HG03175 (cell line): ENCODE measurements around the gene MAPT.

Experiments used
- ATAC-seq: cut with Tn5 transposase; IDR thresholded peaks from one replicate; pipeline ENCODE4 v1.9.1; 2021; ENCODE audit warnings: mild to moderate bottlenecking, moderate library complexity; ENCODE audit not compliant: unreplicated experiment

The MAPT gene

DNA sequence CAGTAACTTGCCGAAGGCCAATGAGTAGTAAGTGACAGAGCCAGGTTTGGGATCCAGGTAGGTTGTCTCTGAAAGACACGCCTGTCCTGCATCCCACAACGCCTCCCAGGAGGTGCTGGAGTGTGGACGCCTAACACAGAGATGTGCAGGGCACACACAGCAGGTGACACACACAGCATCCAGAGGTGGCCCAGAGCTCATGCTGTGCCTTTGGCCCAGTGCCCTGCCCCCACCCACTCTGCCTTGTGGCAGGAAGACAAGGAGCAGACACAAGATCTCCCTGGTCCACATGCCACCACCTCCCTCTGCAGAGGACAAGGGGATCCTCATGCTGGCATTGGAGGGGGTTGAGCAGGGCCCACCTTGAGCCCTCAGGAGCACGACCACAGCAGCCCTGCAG is 90.0 kb downstream of the MAPT start:
- ATAC-seq: no peak

DNA sequence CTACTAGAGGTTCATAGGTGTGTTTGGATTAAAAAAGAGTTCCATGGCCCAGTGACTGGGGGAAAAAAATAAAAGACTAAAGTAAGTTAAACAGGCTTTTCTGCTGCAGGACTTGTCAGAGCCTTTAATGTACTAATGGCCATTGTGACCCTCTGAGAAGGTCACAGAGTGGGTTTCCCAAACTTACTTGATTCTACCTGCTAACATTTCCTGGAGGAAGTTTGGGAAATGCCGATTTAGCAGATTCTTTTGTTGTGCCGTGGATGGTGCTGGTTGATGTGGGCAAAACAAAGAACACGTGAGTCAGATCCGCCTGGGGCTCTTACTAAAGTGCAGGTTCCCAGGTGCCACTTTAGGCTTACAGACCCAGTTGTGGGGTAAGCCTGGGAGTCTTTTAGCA is 91.1 kb downstream of the MAPT start:
- no peak for ATAC-seq

DNA sequence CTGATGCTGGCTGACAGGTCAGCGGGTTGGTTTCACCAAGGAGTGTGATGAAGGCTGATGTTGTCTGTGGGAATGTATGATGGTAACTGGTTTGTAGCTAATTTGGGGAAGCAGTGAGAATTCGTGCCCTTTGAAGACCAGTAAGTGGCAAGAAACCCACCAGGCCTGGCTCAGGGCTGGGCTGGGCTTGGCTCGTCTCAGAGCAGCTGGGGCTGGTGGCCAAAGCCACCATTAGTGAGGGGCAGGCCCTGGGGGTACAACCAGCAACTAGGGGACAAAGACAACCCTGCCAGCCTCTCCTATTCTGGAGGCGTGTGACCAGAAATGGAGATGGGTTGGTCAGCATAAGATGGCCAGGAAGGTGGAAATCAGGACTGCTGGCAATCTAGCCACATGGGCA is 91.7 kb downstream of the MAPT start:
- ATAC-seq: no peak

DNA sequence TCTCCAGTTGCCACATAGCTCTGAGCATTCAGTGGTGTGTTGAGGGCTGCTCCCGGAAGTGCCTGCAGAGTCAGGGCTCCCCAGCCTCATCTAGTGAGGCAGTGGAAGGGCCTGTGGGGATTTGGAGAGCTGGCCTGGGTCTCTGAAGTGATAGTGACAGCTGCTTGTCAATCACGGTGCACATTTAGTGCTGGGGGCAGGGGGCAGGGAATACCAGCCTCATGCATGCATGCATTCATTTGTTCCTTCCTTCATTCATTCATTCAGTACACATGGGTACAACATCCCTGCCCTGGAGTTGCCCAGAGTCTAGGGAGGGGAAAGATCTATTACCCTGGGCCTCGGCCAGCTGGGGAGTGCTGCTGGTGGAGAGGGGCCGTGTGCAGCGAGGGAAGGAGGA is 93.4 kb downstream of the MAPT start:
- no peak for ATAC-seq

DNA sequence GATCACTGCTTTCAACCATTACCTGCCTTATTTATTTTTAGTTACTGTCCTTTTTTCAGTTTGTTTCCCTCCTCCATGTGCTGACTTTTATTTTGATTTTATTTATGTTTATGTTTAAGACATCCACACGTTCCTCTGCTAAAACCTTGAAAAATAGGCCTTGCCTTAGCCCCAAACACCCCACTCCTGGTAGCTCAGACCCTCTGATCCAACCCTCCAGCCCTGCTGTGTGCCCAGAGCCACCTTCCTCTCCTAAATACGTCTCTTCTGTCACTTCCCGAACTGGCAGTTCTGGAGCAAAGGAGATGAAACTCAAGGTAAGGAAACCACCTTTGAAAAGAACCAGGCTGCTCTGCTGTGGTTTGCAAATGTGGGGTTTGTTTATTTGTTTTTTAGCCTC is 95.4 kb downstream of the MAPT start:
- no peak for ATAC-seq

DNA sequence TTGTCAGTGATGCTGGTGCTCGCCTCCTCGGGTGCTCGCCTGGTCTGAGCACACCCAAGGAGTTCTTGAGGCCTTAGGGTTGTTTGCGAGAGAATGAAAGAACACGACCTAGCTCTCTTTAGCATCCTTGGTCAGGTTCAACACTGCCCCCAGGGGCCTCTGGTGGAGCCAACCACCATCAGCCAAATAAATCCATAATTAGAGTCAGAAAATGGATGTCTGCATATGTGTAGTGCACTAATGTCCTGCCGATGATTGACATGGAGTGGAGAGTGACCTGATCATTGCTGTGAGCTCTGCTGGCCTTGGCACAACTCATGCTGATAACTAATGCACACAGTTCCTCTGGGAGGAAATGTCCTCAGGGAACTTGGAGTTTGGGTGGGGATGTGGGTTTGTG is 96.5 kb downstream of the MAPT start:
- ATAC-seq: no peak

DNA sequence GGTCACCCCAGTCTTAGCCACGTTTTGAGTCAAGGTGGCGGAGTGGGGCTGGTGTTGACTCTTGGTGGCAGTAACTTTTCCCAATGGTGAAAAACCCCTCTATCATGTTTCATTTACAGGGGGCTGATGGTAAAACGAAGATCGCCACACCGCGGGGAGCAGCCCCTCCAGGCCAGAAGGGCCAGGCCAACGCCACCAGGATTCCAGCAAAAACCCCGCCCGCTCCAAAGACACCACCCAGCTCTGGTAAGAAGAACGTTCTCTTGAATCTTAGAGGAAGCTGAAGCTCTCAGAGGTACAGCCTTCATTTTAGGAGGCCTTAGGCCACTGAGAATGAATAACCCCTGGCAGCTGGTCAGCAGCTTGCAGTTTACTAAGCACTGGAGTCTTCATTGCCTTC is 97.0 kb downstream of the MAPT start:
- ATAC-seq: no peak

DNA sequence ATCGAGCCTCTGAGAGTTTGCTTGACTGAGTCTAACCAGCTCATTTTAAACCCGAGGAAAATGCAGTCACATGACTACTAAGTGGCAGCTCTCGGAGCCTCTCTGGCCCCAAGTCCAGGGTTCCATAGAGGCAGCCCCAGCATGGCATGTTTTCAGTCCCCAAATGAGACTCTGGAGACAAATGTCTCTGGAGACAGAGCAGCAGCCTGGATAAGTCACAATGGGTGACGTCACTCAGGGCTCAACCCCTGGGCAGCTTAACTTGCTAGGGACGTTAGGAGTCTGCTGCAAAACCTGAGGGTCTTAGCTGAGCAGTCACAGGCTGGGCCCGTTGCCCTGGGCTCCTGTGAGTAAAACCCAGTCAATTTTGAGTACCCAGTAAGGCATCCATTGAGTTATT is 97.8 kb downstream of the MAPT start:
- no peak for ATAC-seq

DNA sequence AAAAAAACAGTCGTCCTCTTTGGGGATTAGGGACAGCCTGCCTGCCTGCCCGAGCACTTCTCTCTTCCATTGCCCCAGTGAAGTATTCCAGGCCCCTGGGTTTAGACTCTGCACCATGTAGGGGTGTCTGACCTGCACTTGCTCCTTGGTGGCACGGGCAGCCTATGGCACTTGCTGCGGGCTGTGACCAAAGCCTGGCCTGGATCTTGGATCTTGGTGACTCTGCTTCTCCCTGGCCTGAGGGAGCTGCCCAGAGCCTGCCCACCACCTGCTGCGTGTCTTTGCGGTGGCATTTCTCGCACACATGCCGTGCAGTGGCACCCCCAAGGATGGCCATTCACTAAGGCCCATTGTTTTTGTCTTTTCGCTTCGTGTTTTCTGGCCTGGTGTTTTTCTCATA is 98.5 kb downstream of the MAPT start:
- ATAC-seq: no peak

DNA sequence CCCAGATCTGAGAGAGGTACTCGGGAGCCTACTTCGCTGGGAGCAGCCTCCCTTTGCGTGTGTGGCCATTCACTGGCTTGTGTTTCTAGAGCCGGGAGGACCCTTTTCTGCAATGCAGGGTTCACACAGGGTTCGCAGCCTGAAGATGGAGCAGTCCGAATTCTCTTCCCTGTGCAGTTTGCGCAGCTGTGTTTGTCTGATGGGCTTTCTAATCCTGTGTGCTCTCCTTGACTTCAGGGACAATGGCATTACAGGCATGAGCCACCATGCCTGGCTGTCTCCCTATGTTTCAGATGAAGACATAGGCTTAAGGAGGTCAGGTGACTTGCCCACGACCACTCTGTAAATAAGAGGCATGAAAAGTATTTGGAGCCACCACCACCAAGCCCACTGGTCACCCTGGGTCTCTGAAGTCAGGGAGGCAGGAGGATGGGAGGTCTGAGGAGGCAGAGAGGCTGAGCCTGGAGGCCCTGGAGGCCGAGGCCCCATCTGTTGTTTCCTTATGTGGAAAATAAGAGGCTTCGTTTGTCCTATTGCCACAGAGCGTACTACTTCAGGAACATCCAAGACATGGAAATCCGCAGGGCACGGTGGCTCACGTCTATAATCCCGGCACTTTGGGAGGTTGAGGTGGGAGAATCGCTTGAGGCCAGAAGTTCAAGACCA is 99.7 kb downstream of the MAPT start:
- ATAC-seq: no peak

DNA sequence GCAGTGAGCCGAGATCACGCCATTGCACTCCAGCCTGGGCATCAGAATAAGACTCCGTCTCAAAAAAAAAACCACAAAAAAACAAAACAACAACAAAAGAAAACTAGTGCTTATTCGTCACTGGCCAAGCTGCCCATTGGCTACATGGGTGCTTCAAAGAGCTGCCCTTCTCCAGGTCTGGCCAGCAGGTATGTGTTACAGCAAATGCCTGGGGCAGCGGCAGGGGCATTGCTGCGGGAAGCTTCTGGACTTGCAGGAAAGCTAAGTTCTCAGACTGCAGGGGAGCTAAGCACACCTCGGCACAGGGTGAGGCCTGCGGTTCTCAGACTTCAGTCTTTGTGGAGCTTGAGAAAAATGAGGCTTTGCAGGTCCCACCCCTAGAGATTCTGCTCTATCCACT is 100.6 kb downstream of the MAPT start:
- no peak for ATAC-seq

DNA sequence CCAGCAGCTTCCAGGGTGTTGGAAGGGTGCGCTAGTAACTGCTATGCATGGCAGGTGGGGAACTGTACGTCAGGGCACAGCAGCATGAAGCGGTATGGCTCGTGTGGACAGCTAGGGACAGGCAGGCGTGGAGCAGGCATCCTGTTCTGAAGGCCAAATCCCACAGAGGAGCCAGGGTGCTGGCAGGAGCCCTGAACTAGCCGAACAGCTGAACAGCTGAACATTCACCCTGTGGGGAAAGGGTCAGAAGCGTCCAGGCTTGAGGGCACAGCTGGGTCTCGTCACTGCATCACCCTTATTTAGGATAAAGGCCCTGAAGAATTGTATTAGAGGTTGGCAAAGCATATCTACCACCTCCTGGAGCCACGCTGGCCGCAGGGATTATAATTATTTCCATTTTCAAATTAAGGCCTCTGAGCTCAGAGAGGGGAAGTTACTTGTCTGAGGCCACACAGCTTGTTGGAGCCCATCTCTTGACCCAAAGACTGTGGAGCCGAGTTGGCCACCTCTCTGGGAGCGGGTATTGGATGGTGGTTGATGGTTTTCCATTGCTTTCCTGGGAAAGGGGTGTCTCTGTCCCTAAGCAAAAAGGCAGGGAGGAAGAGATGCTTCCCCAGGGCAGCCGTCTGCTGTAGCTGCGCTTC is 101.4 kb downstream of the MAPT start:
- no peak for ATAC-seq

DNA sequence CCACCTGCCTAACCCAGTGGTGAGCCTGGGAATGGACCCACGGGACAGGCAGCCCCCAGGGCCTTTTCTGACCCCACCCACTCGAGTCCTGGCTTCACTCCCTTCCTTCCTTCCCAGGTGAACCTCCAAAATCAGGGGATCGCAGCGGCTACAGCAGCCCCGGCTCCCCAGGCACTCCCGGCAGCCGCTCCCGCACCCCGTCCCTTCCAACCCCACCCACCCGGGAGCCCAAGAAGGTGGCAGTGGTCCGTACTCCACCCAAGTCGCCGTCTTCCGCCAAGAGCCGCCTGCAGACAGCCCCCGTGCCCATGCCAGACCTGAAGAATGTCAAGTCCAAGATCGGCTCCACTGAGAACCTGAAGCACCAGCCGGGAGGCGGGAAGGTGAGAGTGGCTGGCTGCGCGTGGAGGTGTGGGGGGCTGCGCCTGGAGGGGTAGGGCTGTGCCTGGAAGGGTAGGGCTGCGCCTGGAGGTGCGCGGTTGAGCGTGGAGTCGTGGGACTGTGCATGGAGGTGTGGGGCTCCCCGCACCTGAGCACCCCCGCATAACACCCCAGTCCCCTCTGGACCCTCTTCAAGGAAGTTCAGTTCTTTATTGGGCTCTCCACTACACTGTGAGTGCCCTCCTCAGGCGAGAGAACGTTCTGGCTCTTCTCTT is 102.1 kb downstream of the MAPT start:
- ATAC-seq: no peak

DNA sequence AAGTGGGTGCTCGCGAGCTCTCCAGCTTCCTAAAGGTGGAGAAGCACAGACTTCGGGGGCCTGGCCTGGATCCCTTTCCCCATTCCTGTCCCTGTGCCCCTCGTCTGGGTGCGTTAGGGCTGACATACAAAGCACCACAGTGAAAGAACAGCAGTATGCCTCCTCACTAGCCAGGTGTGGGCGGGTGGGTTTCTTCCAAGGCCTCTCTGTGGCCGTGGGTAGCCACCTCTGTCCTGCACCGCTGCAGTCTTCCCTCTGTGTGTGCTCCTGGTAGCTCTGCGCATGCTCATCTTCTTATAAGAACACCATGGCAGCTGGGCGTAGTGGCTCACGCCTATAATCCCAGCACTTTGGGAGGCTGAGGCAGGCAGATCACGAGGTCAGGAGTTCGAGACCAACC is 102.8 kb downstream of the MAPT start:
- no peak for ATAC-seq

DNA sequence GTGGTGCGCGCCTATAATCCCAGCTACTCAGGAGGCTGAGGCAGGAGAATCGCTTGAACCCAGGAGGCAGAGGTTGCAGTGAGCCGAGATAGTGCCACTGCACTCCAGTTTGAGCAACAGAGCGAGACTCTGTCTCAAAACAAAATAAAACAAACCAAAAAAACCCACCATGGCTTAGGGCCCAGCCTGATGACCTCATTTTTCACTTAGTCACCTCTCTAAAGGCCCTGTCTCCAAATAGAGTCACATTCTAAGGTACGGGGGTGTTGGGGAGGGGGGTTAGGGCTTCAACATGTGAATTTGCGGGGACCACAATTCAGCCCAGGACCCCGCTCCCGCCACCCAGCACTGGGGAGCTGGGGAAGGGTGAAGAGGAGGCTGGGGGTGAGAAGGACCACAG is 103.3 kb downstream of the MAPT start:
- no peak for ATAC-seq

DNA sequence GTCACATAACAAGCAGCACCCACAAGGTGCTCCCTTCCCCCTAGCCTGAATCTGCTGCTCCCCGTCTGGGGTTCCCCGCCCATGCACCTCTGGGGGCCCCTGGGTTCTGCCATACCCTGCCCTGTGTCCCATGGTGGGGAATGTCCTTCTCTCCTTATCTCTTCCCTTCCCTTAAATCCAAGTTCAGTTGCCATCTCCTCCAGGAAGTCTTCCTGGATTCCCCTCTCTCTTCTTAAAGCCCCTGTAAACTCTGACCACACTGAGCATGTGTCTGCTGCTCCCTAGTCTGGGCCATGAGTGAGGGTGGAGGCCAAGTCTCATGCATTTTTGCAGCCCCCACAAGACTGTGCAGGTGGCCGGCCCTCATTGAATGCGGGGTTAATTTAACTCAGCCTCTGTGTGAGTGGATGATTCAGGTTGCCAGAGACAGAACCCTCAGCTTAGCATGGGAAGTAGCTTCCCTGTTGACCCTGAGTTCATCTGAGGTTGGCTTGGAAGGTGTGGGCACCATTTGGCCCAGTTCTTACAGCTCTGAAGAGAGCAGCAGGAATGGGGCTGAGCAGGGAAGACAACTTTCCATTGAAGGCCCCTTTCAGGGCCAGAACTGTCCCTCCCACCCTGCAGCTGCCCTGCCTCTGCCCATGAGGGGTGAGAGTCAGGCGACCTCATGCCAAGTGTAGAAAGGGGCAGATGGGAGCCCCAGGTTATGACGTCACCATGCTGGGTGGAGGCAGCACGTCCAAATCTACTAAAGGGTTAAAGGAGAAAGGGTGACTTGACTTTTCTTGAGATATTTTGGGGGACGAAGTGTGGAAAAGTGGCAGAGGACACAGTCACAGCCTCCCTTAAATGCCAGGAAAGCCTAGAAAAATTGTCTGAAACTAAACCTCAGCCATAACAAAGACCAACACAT is 104.9 kb downstream of the MAPT start, which contains the start of gene STH:
TSS of gene STH (plus strand) at position 264 of the 913 bp plus-strand sequence. CDS start at position 294, 30 bp downstream.
- ATAC-seq: no peak

DNA sequence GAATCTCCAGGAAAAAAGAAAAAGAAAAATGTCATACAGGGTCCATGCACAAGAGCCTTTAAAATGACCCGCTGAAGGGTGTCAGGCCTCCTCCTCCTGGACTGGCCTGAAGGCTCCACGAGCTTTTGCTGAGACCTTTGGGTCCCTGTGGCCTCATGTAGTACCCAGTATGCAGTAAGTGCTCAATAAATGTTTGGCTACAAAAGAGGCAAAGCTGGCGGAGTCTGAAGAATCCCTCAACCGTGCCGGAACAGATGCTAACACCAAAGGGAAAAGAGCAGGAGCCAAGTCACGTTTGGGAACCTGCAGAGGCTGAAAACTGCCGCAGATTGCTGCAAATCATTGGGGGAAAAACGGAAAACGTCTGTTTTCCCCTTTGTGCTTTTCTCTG is 105.5 kb downstream of the MAPT start:
- ATAC-seq: no peak

DNA sequence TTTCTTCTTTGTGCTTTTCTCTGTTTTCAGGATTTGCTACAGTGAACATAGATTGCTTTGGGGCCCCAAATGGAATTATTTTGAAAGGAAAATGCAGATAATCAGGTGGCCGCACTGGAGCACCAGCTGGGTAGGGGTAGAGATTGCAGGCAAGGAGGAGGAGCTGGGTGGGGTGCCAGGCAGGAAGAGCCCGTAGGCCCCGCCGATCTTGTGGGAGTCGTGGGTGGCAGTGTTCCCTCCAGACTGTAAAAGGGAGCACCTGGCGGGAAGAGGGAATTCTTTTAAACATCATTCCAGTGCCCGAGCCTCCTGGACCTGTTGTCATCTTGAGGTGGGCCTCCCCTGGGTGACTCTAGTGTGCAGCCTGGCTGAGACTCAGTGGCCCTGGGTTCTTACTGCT is 105.9 kb downstream of the MAPT start:
- no peak for ATAC-seq

DNA sequence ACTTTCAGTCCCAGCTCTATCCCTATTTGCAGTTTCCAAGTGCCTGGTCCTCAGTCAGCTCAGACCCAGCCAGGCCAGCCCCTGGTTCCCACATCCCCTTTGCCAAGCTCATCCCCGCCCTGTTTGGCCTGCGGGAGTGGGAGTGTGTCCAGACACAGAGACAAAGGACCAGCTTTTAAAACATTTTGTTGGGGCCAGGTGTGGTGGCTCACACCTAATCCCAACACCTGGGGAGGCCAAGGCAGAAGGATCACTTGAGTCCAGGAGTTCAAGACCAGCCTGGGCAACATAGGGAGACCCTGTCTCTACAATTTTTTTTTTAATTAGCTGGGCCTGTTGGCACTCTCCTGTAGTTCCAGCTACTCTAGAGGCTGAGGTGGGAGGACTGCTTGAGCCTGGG is 106.4 kb downstream of the MAPT start:
- ATAC-seq: no peak

DNA sequence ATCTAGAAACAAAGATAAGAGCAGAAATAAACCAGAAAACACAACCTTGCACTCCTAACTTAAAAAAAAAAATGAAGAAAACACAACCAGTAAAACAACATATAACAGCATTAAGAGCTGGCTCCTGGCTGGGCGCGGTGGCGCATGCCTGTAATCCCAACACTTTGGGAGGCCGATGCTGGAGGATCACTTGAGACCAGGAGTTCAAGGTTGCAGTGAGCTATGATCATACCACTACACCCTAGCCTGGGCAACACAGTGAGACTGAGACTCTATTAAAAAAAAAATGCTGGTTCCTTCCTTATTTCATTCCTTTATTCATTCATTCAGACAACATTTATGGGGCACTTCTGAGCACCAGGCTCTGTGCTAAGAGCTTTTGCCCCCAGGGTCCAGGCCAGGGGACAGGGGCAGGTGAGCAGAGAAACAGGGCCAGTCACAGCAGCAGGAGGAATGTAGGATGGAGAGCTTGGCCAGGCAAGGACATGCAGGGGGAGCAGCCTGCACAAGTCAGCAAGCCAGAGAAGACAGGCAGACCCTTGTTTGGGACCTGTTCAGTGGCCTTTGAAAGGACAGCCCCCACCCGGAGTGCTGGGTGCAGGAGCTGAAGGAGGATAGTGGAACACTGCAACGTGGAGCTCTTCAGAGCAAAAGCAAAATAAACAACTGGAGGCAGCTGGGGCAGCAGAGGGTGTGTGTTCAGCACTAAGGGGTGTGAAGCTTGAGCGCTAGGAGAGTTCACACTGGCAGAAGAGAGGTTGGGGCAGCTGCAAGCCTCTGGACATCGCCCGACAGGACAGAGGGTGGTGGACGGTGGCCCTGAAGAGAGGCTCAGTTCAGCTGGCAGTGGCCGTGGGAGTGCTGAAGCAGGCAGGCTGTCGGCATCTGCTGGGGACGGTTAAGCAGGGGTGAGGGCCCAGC is 107.3 kb downstream of the MAPT start:
- no peak for ATAC-seq
